Psoas muscle (tissue), 8 donors: ENCODE measurements around the gene ARHGAP32. TPM values are rescaled to one million over a fixed set of nuclear protein-coding genes. Genes with fewer than 3 reads are reported as not detected.

ENCODE experiments used
- ATAC-seq, 4 donors: fragments of 200-7000 bp; cut with Tn5 transposase; one replicate each; pipeline ENCODE4 v1.9.1; 2020; ENCODE audit warnings: moderate library complexity in 3 of 4, mild to moderate bottlenecking in 2 of 4
- DNase-seq, 2 donors: peaks; one replicate each; pipeline ENCODE4 v3.0.0-alpha.2; 2020
- H3K27ac ChIP-seq: fragments of 200-600 bp; one replicate; pipeline ENCODE4 v1.8.0; 2022
- H3K27me3 ChIP-seq, 3 donors: fragments of 200-600 bp in 1 of 3; one replicate each; pipeline versions ENCODE4 v1.6.1 to v1.8.0; 2013 to 2022; ENCODE audit warnings: low read length in 2 of 3, mild to moderate bottlenecking in 2 of 3, moderate library complexity in 1 of 3; ENCODE audit not compliant: insufficient read depth in 3 of 3
- H3K36me3 ChIP-seq, 2 donors: fragments of 200-600 bp in 1 of 2; one replicate each; pipeline versions ENCODE4 v1.6.1 to v1.8.0; 2013 to 2022; ENCODE audit warnings: low read depth in 1 of 2, mild to moderate bottlenecking in 1 of 2, moderate library complexity in 1 of 2; ENCODE audit not compliant: insufficient read depth in 1 of 2
- H3K4me1 ChIP-seq: fragments of 200-600 bp; one replicate; pipeline ENCODE4 v1.8.0; 2022
- H3K4me3 ChIP-seq: fragments of 200-600 bp; one replicate; pipeline ENCODE4 v1.8.0; 2022; ENCODE audit warnings: mild to moderate bottlenecking
- H3K9me3 ChIP-seq: fragments of 200-600 bp; one replicate; pipeline ENCODE4 v1.8.0; 2022
- CTCF ChIP-seq: fragments of 200-600 bp; IDR thresholded peaks from one replicate; pipeline ENCODE4 v1.8.0; 2022; ENCODE audit warnings: antibody characterized with exemption
- WGBS, 3 donors: extraction: QIAGEN DNeasy Blood & Tissue Kit; methylation state at CpG; one replicate each; pipeline versions ENCODE4 v1.1.6 to v1.1.7; 2013; 5-methylcytosine and 5-hydroxymethylcytosine counted together
- intact Hi-C, 2 donors: fragments of 100-400 bp; cut with DNase I; formaldehyde crosslinking; loops; one replicate each; pipeline versions ENCODE4 v1.11.0 to v1.14.2; 2022
- polyA plus RNA-seq, 3 donors: library from polyadenylated mRNA; stranded (reverse); fragments of 200-250 nt; gene quantifications; one replicate each; pipeline ENCODE4 v1.2.3, GENCODE V29; 2013
- total RNA-seq, 4 donors: library from RNA; stranded (reverse); fragmentation: NEBNext Ultra II Directional in 2 of 4; extraction: Animal tissue kit (Norgen Biotek cat#: 25700) in 2 of 4; gene quantifications; one replicate each; pipeline versions ENCODE4 v1.2.1 to v1.2.4, GENCODE V29; 2021 to 2023
- donor health status: healthy with polysubstance abuse.
- donor health status: DM: no; HTN: no; CAD: no; lungs with moderate emphysema.
- donor health status: Bipolar disorder and iron deficiency.
- donor health status: healthy.
- donor health status: DM: yes; HTN: yes; CAD: no.
- donor health status: DM: no; HTN: no; CAD: no.
- donor health status: DM: no; HTN: no; CAD: no.
- donor health status: DM: yes; HTN: yes; CAD: no.

Gene ARHGAP32
- total and polyA plus RNA-seq, 7 donors, result 1.3 to 10.1 (median 6.4) TPM

- WGBS, 3 donors, result 96% methylated on average over 13 of the region's 13 CpGs
- Histone ChIP-seq H3K4me1 (no peaks in the 10 kb centered on the region), H3K9me3 (no peaks in the 10 kb centered on the region), H3K27me3 (peaks cover 0 to 30% (median 1%) of the 10 kb centered on the region in 3 donors), H3K4me3 (no peak overlapping the region), H3K27ac (no peak overlapping the region), H3K36me3 (no peaks in the 10 kb centered on the region)
- TF ChIP-seq CTCF, result no peak
- DNase-seq, result no peak
- ATAC-seq, result no peak
- intact Hi-C loops, result no loop called here
Observed at GRCh38 chr11:128942272-128942612, 249.9 kb downstream of the ARHGAP32 start.

- H3K4me1 ChIP-seq, result no peaks in the 10 kb centered on the region
- TF ChIP-seq CTCF, result no peak
- H3K9me3 ChIP-seq, result no peaks in the 10 kb centered on the region
- 86 to 89% (median 86%) methylated on average over 14 of the region's 14 CpGs for WGBS, 3 donors
- no peak overlapping the region for H3K27ac ChIP-seq
- H3K27me3 ChIP-seq, result peaks cover 0 to 30% (median 1%) of the 10 kb centered on the region in 3 donors
- ATAC-seq (no peak), DNase-seq (no peak)
- no peaks in the 10 kb centered on the region for H3K36me3 ChIP-seq
- intact Hi-C loops, result no loop called here
- no peak overlapping the region for H3K4me3 ChIP-seq
Observed at GRCh38 chr11:128941573-128942271, 250.4 kb downstream of the ARHGAP32 start.

- H3K9me3 ChIP-seq, result no peaks in the 10 kb centered on the region
- DNase-seq (no peak), ATAC-seq (no peak)
- H3K36me3 ChIP-seq, result no peaks in the 10 kb centered on the region
- no peak overlapping the region for H3K4me3 ChIP-seq
- TF ChIP-seq CTCF, result no peak
- 55 to 68% (median 63%) methylated on average over 8 of the region's 8 CpGs for WGBS, 3 donors
- peaks cover 0 to 30% (median 1%) of the 10 kb centered on the region in 3 donors for H3K27me3 ChIP-seq
- intact Hi-C loops, result no loop called here
- no peaks in the 10 kb centered on the region for H3K4me1 ChIP-seq
- no peak overlapping the region for H3K27ac ChIP-seq
Observed at GRCh38 chr11:128941110-128941509, 251.0 kb downstream of the ARHGAP32 start.

- WGBS, 3 donors, result 40 to 51% (median 47%) methylated on average over 15 of the region's 15 CpGs
- peaks cover 0 to 30% (median 1%) of the 10 kb centered on the region in 3 donors for H3K27me3 ChIP-seq
- intact Hi-C loops, result no loop called here
- no peaks in the 10 kb centered on the region for H3K4me1 ChIP-seq
- no peak for ATAC-seq
- no peak overlapping the region for H3K27ac ChIP-seq
- H3K9me3 ChIP-seq, result no peaks in the 10 kb centered on the region
- no peak for DNase-seq
- TF ChIP-seq CTCF, result no peak
- no peaks in the 10 kb centered on the region for H3K36me3 ChIP-seq
- no peak overlapping the region for H3K4me3 ChIP-seq
Observed at GRCh38 chr11:128940603-128941002, 251.5 kb downstream of the ARHGAP32 start.

GRCh38 chr11:128940156-128940555 is 252.0 kb downstream of the ARHGAP32 start:
- Histone ChIP-seq H3K27me3 (peaks cover 0 to 30% (median 1%) of the 10 kb centered on the region in 3 donors), H3K9me3 (no peaks in the 10 kb centered on the region), H3K4me1 (no peaks in the 10 kb centered on the region), H3K27ac (no peak overlapping the region), H3K36me3 (no peaks in the 10 kb centered on the region), H3K4me3 (no peak overlapping the region)
- DNase-seq (no peak), ATAC-seq (no peak)
- WGBS, 3 donors, result 26 to 47% (median 36%) methylated on average over 5 of the region's 5 CpGs
- no peak for TF ChIP-seq CTCF
- intact Hi-C loops, result no loop called here
